OCI-LY7 (cell line): Measurements from ENCODE around the gene NRROS.

ENCODE experiments used
- CTCF ChIP-seq: fragments of 200-600 bp; sonication (generic); conservative IDR thresholded peaks from 2 replicates; pipeline ENCODE4 v1.5.1; 2014; ENCODE audit warnings: mild to moderate bottlenecking, antibody characterized with exemption, low read length, moderate library complexity, mixed read lengths
- EZH2phosphoT487 ChIP-seq: fragments of 200-600 bp; sonication (generic); IDR thresholded peaks from 2 replicates; pipeline ENCODE4 v1.6.1; 2018; ENCODE audit warnings: low read depth, borderline replicate concordance, mild to moderate bottlenecking, mixed run types, antibody characterized with exemption, low read length, moderate library complexity, mixed read lengths

GRCh38 chr3:196643201-196643749, 3.8 kb downstream of the NRROS start:
- TF ChIP-seq CTCF (no peak), EZH2phosphoT487 (no peak)
